ENCODE results near the gene MEMO1. TPM values are rescaled to one million over a fixed set of nuclear protein-coding genes. Genes with fewer than 3 reads are reported as not detected.
"Not testable (repeated sequence)": the region's sequence is repeated elsewhere in the genome, so short reads cannot be mapped to it uniquely, and the experiment has no call there.

MEMO1 gene
- total and polyA plus RNA-seq, 2 donors (not counting 3 experiments of a cell fraction or from before 2014, with no cell fraction given): 38.6 to 56.2 TPM

GRCh38 chr2:31897340-31897739, 113.5 kb downstream of the MEMO1 start:
- intact Hi-C loops (cut with micrococcal nuclease); H2AFZ ChIP-seq (ENCODE audit: low read depth, low read length); H3K36me3 ChIP-seq (ENCODE audit: control insufficient read depth in 2 of 2, extremely low read depth in 1 of 2, insufficient read depth in 2 of 2, low read length in 2 of 2); H3K4me1 ChIP-seq (ENCODE audit: control insufficient read depth, extremely low read depth, insufficient read depth, low read length); BruUV-seq (replicated peaks); H3K4me3 ChIP-seq (replicated peaks in 1 of 3; ENCODE audit: insufficient read depth in 1 of 3, low read depth in 1 of 3, low read length in 3 of 3); H3K27me3 ChIP-seq (ENCODE audit: control insufficient read depth in 2 of 2, insufficient read depth in 2 of 2, low read length in 2 of 2); H3K27ac ChIP-seq (ENCODE audit: insufficient read depth, low read depth, low read length); H3K9me3 ChIP-seq (replicated peaks; ENCODE audit: control insufficient read depth, insufficient read depth, low read length); DNase-seq (ENCODE audit: low read depth, low spot score); dilution Hi-C loops (cut with MboI; ENCODE audit: extremely low pct_ligation_motif_present, low sequenced_read_pairs); CTCF ChIA-PET; POLR2A ChIA-PET; H3K9ac ChIP-seq (replicated peaks; ENCODE audit: extremely low read depth, insufficient read depth, low read length); H3K4me2 ChIP-seq (ENCODE audit: insufficient read depth, low read length); H3K9me1 ChIP-seq (replicated peaks; ENCODE audit: control insufficient read depth, extremely low read depth, insufficient read depth, low read length); H3K79me2 ChIP-seq (ENCODE audit: control insufficient read depth, insufficient read depth, low read length); H4K20me1 ChIP-seq (replicated peaks; ENCODE audit: control insufficient read depth, extremely low read depth, insufficient read depth, low read length); FAIRE-seq: not testable (repeated sequence)

- Histone ChIP-seq H3K9me1 (replicated peaks; ENCODE audit: control insufficient read depth, extremely low read depth, insufficient read depth, low read length) (no peaks in the 10 kb centered on the region), H3K27me3 (ENCODE audit: control insufficient read depth in 2 of 2, insufficient read depth in 2 of 2, low read length in 2 of 2) (no peaks in the 10 kb centered on the region), H3K4me3 (replicated peaks in 1 of 3; ENCODE audit: insufficient read depth in 1 of 3, low read depth in 1 of 3, low read length in 3 of 3) (no peak overlapping the region), H4K20me1 (replicated peaks; ENCODE audit: control insufficient read depth, extremely low read depth, insufficient read depth, low read length) (no peaks in the 10 kb centered on the region), H3K4me2 (ENCODE audit: insufficient read depth, low read length) (no peak overlapping the region), H3K9ac (replicated peaks; ENCODE audit: extremely low read depth, insufficient read depth, low read length) (no peak overlapping the region), H3K9me3 (replicated peaks; ENCODE audit: control insufficient read depth, insufficient read depth, low read length) (no peaks in the 10 kb centered on the region), H2AFZ (ENCODE audit: low read depth, low read length) (no peak overlapping the region), H3K79me2 (ENCODE audit: control insufficient read depth, insufficient read depth, low read length) (peaks cover 2% of the 10 kb centered on the region), H3K4me1 (ENCODE audit: control insufficient read depth, extremely low read depth, insufficient read depth, low read length) (no peaks in the 10 kb centered on the region), H3K27ac (ENCODE audit: insufficient read depth, low read depth, low read length) (no peak overlapping the region), H3K36me3 (ENCODE audit: control insufficient read depth in 2 of 2, extremely low read depth in 1 of 2, insufficient read depth in 2 of 2, low read length in 2 of 2) (no peaks in the 10 kb centered on the region)
- no TSS peak for BruUV-seq (replicated peaks)
- FAIRE-seq (no peak), DNase-seq (ENCODE audit: low read depth, low spot score) (no peak)
- ChIA-PET CTCF (no interaction called here), POLR2A (no interaction called here)
- dilution Hi-C loops (cut with MboI; ENCODE audit: extremely low pct_ligation_motif_present, low sequenced_read_pairs): no loop called here
- TF ChIP-seq EZH2 (IDR thresholded peaks at IDR 0.05; ENCODE audit: borderline replicate concordance, low read depth, low read length, severe bottlenecking) (no peak), POLR2AphosphoS5 (IDR thresholded peaks at IDR 0.05; ENCODE audit: insufficient read depth, low read depth, low read length) (no peak)
- intact Hi-C loops (cut with micrococcal nuclease): no loop called here
Measured at GRCh38 chr2:31896293-31896692, 114.5 kb downstream of the MEMO1 start.

All from endothelial cell of umbilical vein (primary cell).